H9 (cell line): ENCODE measurements around the gene VPS51. TPM values are rescaled to one million over a fixed set of nuclear protein-coding genes. Genes with fewer than 3 reads are reported as not detected.

Source experiments
- DNase-seq: peaks from one replicate; pipeline ENCODE4 v3.0.0-alpha.2; 2017
- H2AFZ ChIP-seq: one replicate; pipeline ENCODE4 v1.6.1; 2013; ENCODE audit warnings: mild to moderate bottlenecking, low read length, control low read depth, moderate library complexity
- H2AK5ac ChIP-seq: 2 replicates; pipeline ENCODE4 v1.6.1; 2013; ENCODE audit warnings: low read length, control low read depth, mixed read lengths; ENCODE audit not compliant: insufficient read length
- H2BK120ac ChIP-seq: one replicate; pipeline ENCODE4 v1.6.1; 2013; ENCODE audit warnings: low read depth, mild to moderate bottlenecking, low read length, control low read depth, inconsistent platforms; ENCODE audit not compliant: poor library complexity, severe bottlenecking
- H2BK12ac ChIP-seq: 2 replicates; pipeline ENCODE4 v1.6.1; 2013; ENCODE audit warnings: low read length, control low read depth, mixed read lengths, low read depth; ENCODE audit not compliant: insufficient read length
- H2BK15ac ChIP-seq: 2 replicates; pipeline ENCODE4 v1.6.1; 2013; ENCODE audit warnings: low read depth, low read length, control low read depth
- H2BK20ac ChIP-seq: one replicate; pipeline ENCODE4 v1.6.1; 2013; ENCODE audit warnings: low read depth, mild to moderate bottlenecking, low read length, control low read depth, inconsistent platforms; ENCODE audit not compliant: poor library complexity, severe bottlenecking
- H2BK5ac ChIP-seq: 2 replicates; pipeline ENCODE4 v1.6.1; 2013; ENCODE audit warnings: low read length, control low read depth, mixed read lengths; ENCODE audit not compliant: insufficient read length
- H3K14ac ChIP-seq: 2 replicates; pipeline ENCODE4 v1.6.1; 2013; ENCODE audit warnings: low read length, control low read depth; ENCODE audit not compliant: insufficient read depth
- H3K18ac ChIP-seq: 2 replicates; pipeline ENCODE4 v1.6.1; 2013; ENCODE audit warnings: low read depth, mild to moderate bottlenecking, mixed read lengths, low read length, control low read depth; ENCODE audit not compliant: insufficient read length
- H3K23ac ChIP-seq: 2 replicates; pipeline ENCODE4 v1.6.1; 2013; ENCODE audit warnings: low read length, control low read depth, mixed read lengths, low read depth; ENCODE audit not compliant: insufficient read length
- H3K23me2 ChIP-seq: 2 replicates; pipeline ENCODE4 v1.6.1; 2013; ENCODE audit warnings: low read depth, mild to moderate bottlenecking, mixed read lengths, low read length, control low read depth; ENCODE audit not compliant: insufficient read length, poor library complexity, severe bottlenecking
- H3K27ac ChIP-seq: 2 replicates; pipeline ENCODE4 v1.5.1; 2013; ENCODE audit warnings: low read length, control low read depth, mixed read lengths, low read depth; ENCODE audit not compliant: insufficient read length
- H3K27me3 ChIP-seq: 2 replicates; pipeline ENCODE4 v1.6.1; 2013; ENCODE audit warnings: low read length, control low read depth, inconsistent platforms; ENCODE audit not compliant: insufficient read depth
- H3K4ac ChIP-seq: 2 replicates; pipeline ENCODE4 v1.6.1; 2013; ENCODE audit warnings: low read depth, mild to moderate bottlenecking, control low read depth, inconsistent platforms, low read length, moderate library complexity
- H3K4me1 ChIP-seq: 2 replicates; pipeline ENCODE4 v1.6.1; 2013; ENCODE audit warnings: low read length, control low read depth, inconsistent platforms; ENCODE audit not compliant: insufficient read depth
- H3K4me2 ChIP-seq: 2 replicates; pipeline ENCODE4 v1.6.1; 2013; ENCODE audit warnings: low read length, control low read depth, mixed read lengths; ENCODE audit not compliant: insufficient read length, insufficient read depth
- H3K56ac ChIP-seq: 2 replicates; pipeline ENCODE4 v1.6.1; 2013; ENCODE audit warnings: low read depth, mild to moderate bottlenecking, mixed read lengths, low read length, control low read depth; ENCODE audit not compliant: insufficient read length
- H3K79me1 ChIP-seq: 2 replicates; pipeline ENCODE4 v1.6.1; 2013; ENCODE audit warnings: low read depth, mild to moderate bottlenecking, moderate library complexity, low read length, control low read depth, inconsistent platforms; ENCODE audit not compliant: insufficient read depth, poor library complexity, severe bottlenecking
- H3K79me2 ChIP-seq: 2 replicates; pipeline ENCODE4 v1.6.1; 2013; ENCODE audit warnings: low read length, control low read depth, inconsistent platforms; ENCODE audit not compliant: insufficient read depth
- H3K9ac ChIP-seq: 2 replicates; pipeline ENCODE4 v1.6.1; 2013; ENCODE audit warnings: low read length, control low read depth, mixed read lengths; ENCODE audit not compliant: insufficient read length; ENCODE audit errors: extremely low read depth
- H3K9me3 ChIP-seq: one replicate; pipeline ENCODE4 v1.6.1; 2013; ENCODE audit warnings: low read depth, low read length, inconsistent platforms; ENCODE audit not compliant: control insufficient read depth
- H3T11ph ChIP-seq: one replicate; pipeline ENCODE4 v1.6.1; 2013; ENCODE audit warnings: mild to moderate bottlenecking, low read length, control low read depth, inconsistent platforms
- H4K20me1 ChIP-seq: one replicate; pipeline ENCODE4 v1.6.1; 2013; ENCODE audit not compliant: control insufficient read depth, insufficient read length, insufficient read depth
- H4K5ac ChIP-seq: 2 replicates; pipeline ENCODE4 v1.6.1; 2013; ENCODE audit warnings: low read depth, mild to moderate bottlenecking, mixed read lengths, low read length, control low read depth; ENCODE audit not compliant: insufficient read length
- H4K8ac ChIP-seq: replicated peaks from 2 replicates; pipeline ENCODE4 v1.6.1; 2013; ENCODE audit warnings: low read length, control low read depth, mixed read lengths, low read depth; ENCODE audit not compliant: insufficient read length
- H4K91ac ChIP-seq: 2 replicates; pipeline ENCODE4 v1.6.1; 2013; ENCODE audit warnings: low read depth, mild to moderate bottlenecking, moderate library complexity, mixed read lengths, low read length, control low read depth; ENCODE audit not compliant: insufficient read length
- H3K27ac Mint-ChIP-seq, 3 experiments: 2 replicates in 2 of 3; 3 replicates in 1 of 3; pipeline ENCODE4 v1.8.0; 2020 to 2021; ENCODE audit warnings: mixed read lengths in 3 of 3, mild to moderate bottlenecking in 1 of 3, moderate library complexity in 1 of 3
- H3K27me3 Mint-ChIP-seq: 2 replicates; pipeline ENCODE4 v1.8.0; 2021; ENCODE audit warnings: low read depth, mild to moderate bottlenecking, moderate library complexity, mixed read lengths
- H3K36me3 Mint-ChIP-seq, 3 experiments: 2 replicates in 2 of 3; 3 replicates in 1 of 3; pipeline ENCODE4 v1.8.0; 2020 to 2021; ENCODE audit warnings: low read depth in 3 of 3, mixed read lengths in 3 of 3; ENCODE audit not compliant: insufficient read depth in 1 of 3
- H3K4me1 Mint-ChIP-seq, 2 experiments: 2 replicates each; pipeline ENCODE4 v1.8.0; 2020; ENCODE audit warnings: mixed read lengths in 2 of 2
- H3K4me3 Mint-ChIP-seq, 2 experiments: 2 replicates in 1 of 2; 3 replicates in 1 of 2; pipeline ENCODE4 v1.8.0; 2020 to 2021; ENCODE audit warnings: mild to moderate bottlenecking in 2 of 2, mixed read lengths in 2 of 2, moderate library complexity in 1 of 2
- H3K9me3 Mint-ChIP-seq, 2 experiments: 2 replicates in 1 of 2; 3 replicates in 1 of 2; pipeline ENCODE4 v1.8.0; 2020; ENCODE audit warnings: mild to moderate bottlenecking in 2 of 2, mixed read lengths in 2 of 2, moderate library complexity in 1 of 2
- CTCF ChIP-seq: fragments of 200-600 bp; sonication (generic); conservative IDR thresholded peaks from 3 replicates; pipeline ENCODE4 v1.8.0; 2021; ENCODE audit warnings: antibody characterized with exemption, mild to moderate bottlenecking
- WGBS: extraction: QIAGEN DNeasy Blood & Tissue Kit; methylation state at CpG from one replicate; pipeline ENCODE4 v1.1.7; 2013; ENCODE audit warnings: missing lambda C conversion rate, low lambda C conversion rate, mixed read lengths; ENCODE audit not compliant: insufficient read length; ENCODE audit errors: extremely low coverage; 5-methylcytosine and 5-hydroxymethylcytosine counted together
- total RNA-seq: library from RNA; stranded (reverse); gene quantifications from 2 replicates; pipeline ENCODE4 v1.2.1, GENCODE V29; 2021

The VPS51 gene
- total RNA-seq, 1 experiment from 2014 or later: 94.7 TPM

GRCh38 chr11:65120831-65121230, 24.8 kb downstream of the VPS51 start:
- H2AFZ ChIP-seq: no peak overlapping the region
- H2BK15ac ChIP-seq: no peak overlapping the region
- H2BK20ac ChIP-seq: no peak overlapping the region
- no peak overlapping the region for H3T11ph ChIP-seq
- H3K23me2 ChIP-seq: peaks cover 12% of the 10 kb centered on the region
- H3K27me3 ChIP-seq: no peaks in the 10 kb centered on the region
- Mint-ChIP-seq H3K36me3 (peaks cover 35 to 71% (median 60%) of the 10 kb centered on the region in 3 experiments), H3K4me1 (peaks cover 6 to 21% of the 10 kb centered on the region in 2 experiments), H3K4me3 (peak overlapping the region; percentile 100), H3K27me3 (peaks cover 1% of the 10 kb centered on the region; the same call in 1 of the 2 replicates), H3K9me3 (no peaks in the 10 kb centered on the region), H3K27ac (peak overlapping the region; percentile 99 to 100 (median 100); a peak in 6 of 7 replicates)
- no peaks in the 10 kb centered on the region for H3K9me3 ChIP-seq
- H2AK5ac ChIP-seq: no peak overlapping the region
- DNase-seq: no peak
- H2BK5ac ChIP-seq: no peak overlapping the region
- no peak overlapping the region for H3K14ac ChIP-seq
- H4K8ac ChIP-seq: no peak overlapping the region
- H3K23ac ChIP-seq: no peak overlapping the region
- no peak overlapping the region for H3K27ac ChIP-seq
- no peaks in the 10 kb centered on the region for H4K20me1 ChIP-seq
- no peak overlapping the region for H2BK12ac ChIP-seq
- peaks cover 9% of the 10 kb centered on the region; the same call in 1 of the 2 replicates for H3K79me2 ChIP-seq
- H3K56ac ChIP-seq: no peak overlapping the region
- peak overlapping the region; percentile 81 for H3K4me2 ChIP-seq
- H3K79me1 ChIP-seq: peaks cover 5% of the 10 kb centered on the region
- no CpG with 5 or more reads among the region's 3 CpGs for WGBS
- no peaks in the 10 kb centered on the region for H3K4me1 ChIP-seq
- H2BK120ac ChIP-seq: no peak overlapping the region
- no peak overlapping the region for H4K91ac ChIP-seq
- H3K4ac ChIP-seq: no peak overlapping the region
- H3K18ac ChIP-seq: no peak overlapping the region
- no peak overlapping the region for H3K9ac ChIP-seq
- no peak overlapping the region for H4K5ac ChIP-seq
- TF ChIP-seq CTCF: no peak
